ENCODE results near the gene XAGE3.
"Not testable (repeated sequence)": the region's sequence is repeated elsewhere in the genome, so short reads cannot be mapped to it uniquely, and the experiment has no call there.

XAGE3 gene

GRCh38 chrX:52867610-52868348 is at the start of gene XAGE3:
TSS of gene XAGE3 (minus strand) at chrX:52868083. CDS start at chrX:52867133, 950 bp downstream.
- DNase-seq (ENCODE audit: low spot score), result no peak

GRCh38 chrX:52914704-52915103 is 46.8 kb upstream of the XAGE3 start:
- not testable (repeated sequence) for DNase-seq (ENCODE audit: low spot score)

GRCh38 chrX:52913681-52914080 is 45.8 kb upstream of the XAGE3 start:
- not testable (repeated sequence) for DNase-seq (ENCODE audit: low spot score)

- DNase-seq (ENCODE audit: low spot score), result not testable (repeated sequence)
Measured at GRCh38 chrX:52909313-52909969, 41.6 kb upstream of the XAGE3 start.

- DNase-seq (ENCODE audit: low spot score), result not testable (repeated sequence)
Measured at GRCh38 chrX:52907900-52908299, 40.0 kb upstream of the XAGE3 start.

- not testable (repeated sequence) for DNase-seq (ENCODE audit: low spot score)
Measured at GRCh38 chrX:52907137-52907536, 39.3 kb upstream of the XAGE3 start.

- not testable (repeated sequence) for DNase-seq (ENCODE audit: low spot score)
Measured at GRCh38 chrX:52906072-52906471, 38.2 kb upstream of the XAGE3 start.

- not testable (repeated sequence) for DNase-seq (ENCODE audit: low spot score)
Measured at GRCh38 chrX:52905531-52905930, 37.6 kb upstream of the XAGE3 start.

GRCh38 chrX:52896855-52897709 is 29.2 kb upstream of the XAGE3 start, which contains the start of gene FAM156B:
TSS of gene FAM156B (plus strand) at chrX:52897330. CDS start at chrX:52907226, 9,896 bp downstream.
- not testable (repeated sequence) for DNase-seq (ENCODE audit: low spot score)

- not testable (repeated sequence) for DNase-seq (ENCODE audit: low spot score)
Measured at GRCh38 chrX:52896438-52896837, 28.6 kb upstream of the XAGE3 start.

GRCh38 chrX:52888090-52888489 is 20.2 kb upstream of the XAGE3 start:
- DNase-seq (ENCODE audit: low spot score), result not testable (repeated sequence)

GRCh38 chrX:52887459-52887858 is 19.6 kb upstream of the XAGE3 start:
- not testable (repeated sequence) for DNase-seq (ENCODE audit: low spot score)

- not testable (repeated sequence) for DNase-seq (ENCODE audit: low spot score)
Measured at GRCh38 chrX:52876386-52876785, 8.5 kb upstream of the XAGE3 start.

GRCh38 chrX:52875436-52875835 is 7.6 kb upstream of the XAGE3 start:
- DNase-seq (ENCODE audit: low spot score), result not testable (repeated sequence)

GRCh38 chrX:52874661-52875060 is 6.8 kb upstream of the XAGE3 start:
- DNase-seq (ENCODE audit: low spot score), result no peak

GRCh38 chrX:52873825-52874224 is 5.9 kb upstream of the XAGE3 start:
- not testable (repeated sequence) for DNase-seq (ENCODE audit: low spot score)

- no peak for DNase-seq (ENCODE audit: low spot score)
Measured at GRCh38 chrX:52870046-52870445, 2.2 kb upstream of the XAGE3 start.

GRCh38 chrX:52865343-52865998 is 2.4 kb downstream of the XAGE3 start:
- DNase-seq (ENCODE audit: low spot score), result no peak

GRCh38 chrX:52856991-52857525 is 10.8 kb downstream of the XAGE3 start:
- DNase-seq (ENCODE audit: low spot score), result not testable (repeated sequence)

GRCh38 chrX:52852110-52852860 is 15.6 kb downstream of the XAGE3 start:
- DNase-seq (ENCODE audit: low spot score), result no peak

- DNase-seq (ENCODE audit: low spot score), result not testable (repeated sequence)
Measured at GRCh38 chrX:52843619-52844018, 24.3 kb downstream of the XAGE3 start.

Measured in RKO (cell line).